RWPE2 (cell line): ENCODE measurements around the gene SLC37A3.
"Not testable (repeated sequence)": the region's sequence is repeated elsewhere in the genome, so short reads cannot be mapped to it uniquely, and the experiment has no call there.

ENCODE experiments used
- ATAC-seq: fragments of 200-7000 bp; cut with Tn5 transposase; 3 replicates; pipeline ENCODE4 v1.9.1; 2021; ENCODE audit warnings: low read depth
- DNase-seq: peaks from one replicate; pipeline ENCODE4 v3.0.0-alpha.2; 2020; ENCODE audit warnings: low spot score
- H3K27ac ChIP-seq: fragments of 450-650 bp; 2 replicates; pipeline ENCODE4 v1.5.1; 2017; ENCODE audit warnings: mild to moderate bottlenecking; ENCODE audit not compliant: poor library complexity, severe bottlenecking
- H3K27me3 ChIP-seq: fragments of 250-450 bp; sonication (Bioruptor Pico); 2 replicates; pipeline ENCODE4 v1.5.1; 2021; ENCODE audit warnings: mild to moderate bottlenecking, moderate library complexity; ENCODE audit not compliant: insufficient read depth, poor library complexity, severe bottlenecking
- H3K36me3 ChIP-seq: fragments of 250-450 bp; sonication (Bioruptor Pico); 2 replicates; pipeline ENCODE4 v1.5.1; 2020; ENCODE audit warnings: low read depth, mild to moderate bottlenecking, moderate library complexity
- H3K4me1 ChIP-seq: fragments of 250-450 bp; sonication (Bioruptor Pico); 2 replicates; pipeline ENCODE4 v1.5.1; 2021; ENCODE audit warnings: mild to moderate bottlenecking, moderate library complexity; ENCODE audit not compliant: insufficient read depth, poor library complexity, severe bottlenecking
- H3K4me3 ChIP-seq: fragments of 250-450 bp; sonication (Bioruptor Pico); 2 replicates; pipeline ENCODE4 v1.5.1; 2021; ENCODE audit warnings: mild to moderate bottlenecking, moderate library complexity; ENCODE audit not compliant: severe bottlenecking
- H3K9me3 ChIP-seq: fragments of 250-450 bp; sonication (Bioruptor Pico); 2 replicates; pipeline ENCODE4 v1.5.1; 2021; ENCODE audit warnings: mild to moderate bottlenecking, moderate library complexity; ENCODE audit not compliant: severe bottlenecking
- TF ChIP-seq, protein P1 (sequence below): fragments of 450-650 bp; IDR thresholded peaks from one replicate; pipeline ENCODE4 v1.5.1; 2017; ENCODE audit warnings: mild to moderate bottlenecking, moderate library complexity; ENCODE audit not compliant: poor library complexity, severe bottlenecking

Gene SLC37A3

DNA sequence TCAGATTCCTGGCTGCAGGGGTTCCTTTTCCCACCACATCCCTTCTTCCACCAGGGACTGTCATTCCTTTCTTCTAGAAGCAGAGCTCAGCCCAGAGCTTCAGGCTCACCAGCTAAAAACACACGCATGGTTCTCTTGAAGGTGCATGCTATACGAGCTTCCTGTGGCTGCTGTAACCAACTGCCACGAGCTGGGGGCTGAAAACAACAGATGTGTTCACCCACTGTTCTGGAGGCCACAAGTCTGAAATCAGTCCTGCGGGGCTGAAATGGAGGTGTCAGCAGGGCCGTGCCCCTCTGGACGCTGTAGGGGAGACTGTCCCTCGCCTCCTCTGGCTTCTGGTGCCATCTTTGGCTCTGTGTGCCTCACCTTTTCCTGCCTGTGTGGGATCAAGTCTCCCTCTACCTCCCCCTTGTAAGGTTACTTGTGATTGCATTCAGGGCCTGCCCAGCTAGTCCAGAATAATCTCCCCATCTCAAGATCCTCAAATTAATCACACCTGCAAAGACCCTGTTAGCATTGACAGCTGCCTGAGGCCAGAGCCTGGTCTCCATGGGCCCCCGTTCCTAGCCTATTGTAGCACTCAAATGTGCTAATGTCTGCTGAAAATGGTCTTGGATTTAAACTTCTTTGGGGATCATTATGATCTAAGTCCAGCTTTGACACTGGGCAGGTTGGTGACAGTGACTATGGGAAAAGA lies 19.3 kb upstream of the SLC37A3 start:
- H3K9me3 ChIP-seq = no peaks in the 10 kb centered on the region
- no peak overlapping the region for H3K27ac ChIP-seq
- H3K36me3 ChIP-seq = no peaks in the 10 kb centered on the region
- no peaks in the 10 kb centered on the region for H3K4me1 ChIP-seq
- TF ChIP-seq, protein P1, sequence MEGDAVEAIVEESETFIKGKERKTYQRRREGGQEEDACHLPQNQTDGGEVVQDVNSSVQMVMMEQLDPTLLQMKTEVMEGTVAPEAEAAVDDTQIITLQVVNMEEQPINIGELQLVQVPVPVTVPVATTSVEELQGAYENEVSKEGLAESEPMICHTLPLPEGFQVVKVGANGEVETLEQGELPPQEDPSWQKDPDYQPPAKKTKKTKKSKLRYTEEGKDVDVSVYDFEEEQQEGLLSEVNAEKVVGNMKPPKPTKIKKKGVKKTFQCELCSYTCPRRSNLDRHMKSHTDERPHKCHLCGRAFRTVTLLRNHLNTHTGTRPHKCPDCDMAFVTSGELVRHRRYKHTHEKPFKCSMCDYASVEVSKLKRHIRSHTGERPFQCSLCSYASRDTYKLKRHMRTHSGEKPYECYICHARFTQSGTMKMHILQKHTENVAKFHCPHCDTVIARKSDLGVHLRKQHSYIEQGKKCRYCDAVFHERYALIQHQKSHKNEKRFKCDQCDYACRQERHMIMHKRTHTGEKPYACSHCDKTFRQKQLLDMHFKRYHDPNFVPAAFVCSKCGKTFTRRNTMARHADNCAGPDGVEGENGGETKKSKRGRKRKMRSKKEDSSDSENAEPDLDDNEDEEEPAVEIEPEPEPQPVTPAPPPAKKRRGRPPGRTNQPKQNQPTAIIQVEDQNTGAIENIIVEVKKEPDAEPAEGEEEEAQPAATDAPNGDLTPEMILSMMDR = no peak
- DNase-seq (no peak), ATAC-seq (no peak)
- no peak overlapping the region for H3K4me3 ChIP-seq
- H3K27me3 ChIP-seq = no peaks in the 10 kb centered on the region

DNA sequence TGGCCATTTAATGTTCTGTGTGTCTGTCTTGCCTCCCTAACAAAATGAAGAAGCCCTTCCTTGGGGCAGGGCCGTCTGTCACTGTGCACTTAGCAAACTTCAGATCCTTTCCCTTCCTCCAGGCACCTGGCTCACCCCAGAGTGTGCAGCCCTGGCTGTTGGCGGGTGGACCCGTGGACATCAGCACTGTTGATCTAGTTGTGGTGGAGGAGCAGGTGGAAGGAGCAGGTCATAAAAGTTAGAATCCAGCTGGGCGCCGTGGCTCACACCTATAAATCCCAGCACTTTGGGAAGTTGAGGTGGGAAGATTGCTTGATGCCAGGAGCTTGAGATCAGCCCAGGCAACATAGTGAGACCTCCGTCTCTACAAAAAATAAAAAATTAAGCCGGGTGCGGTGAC lies 18.2 kb upstream of the SLC37A3 start:
- H3K36me3 ChIP-seq = no peaks in the 10 kb centered on the region
- H3K9me3 ChIP-seq = no peaks in the 10 kb centered on the region
- no peaks in the 10 kb centered on the region for H3K4me1 ChIP-seq
- no peak overlapping the region for H3K4me3 ChIP-seq
- TF ChIP-seq, protein P1 = no peak
- no peaks in the 10 kb centered on the region for H3K27me3 ChIP-seq
- no peak for DNase-seq
- no peak overlapping the region for H3K27ac ChIP-seq
- ATAC-seq = no peak

DNA sequence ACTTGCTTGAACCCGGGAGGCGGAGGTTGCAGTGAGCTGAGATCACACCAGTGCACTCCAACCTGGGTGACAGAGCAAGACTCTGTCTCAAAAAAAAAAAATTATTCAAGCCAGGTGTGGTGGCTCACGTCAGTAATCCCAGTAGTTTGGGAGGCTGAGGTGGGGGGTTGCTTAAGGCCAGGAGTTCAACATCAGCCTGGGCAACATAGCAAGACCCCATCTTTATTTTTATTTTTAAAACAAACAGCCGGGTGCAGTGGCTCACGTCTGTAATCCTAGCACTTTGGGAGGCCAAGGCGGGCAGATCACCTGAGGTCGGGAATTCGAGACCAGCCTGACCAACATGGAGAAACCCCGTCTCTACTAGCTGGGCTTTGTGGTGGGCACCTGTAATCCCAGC lies 17.5 kb upstream of the SLC37A3 start:
- not testable (repeated sequence) for H3K36me3 ChIP-seq, DNase-seq, ATAC-seq, H3K4me1 ChIP-seq, H3K27ac ChIP-seq, H3K4me3 ChIP-seq, H3K9me3 ChIP-seq, H3K27me3 ChIP-seq

DNA sequence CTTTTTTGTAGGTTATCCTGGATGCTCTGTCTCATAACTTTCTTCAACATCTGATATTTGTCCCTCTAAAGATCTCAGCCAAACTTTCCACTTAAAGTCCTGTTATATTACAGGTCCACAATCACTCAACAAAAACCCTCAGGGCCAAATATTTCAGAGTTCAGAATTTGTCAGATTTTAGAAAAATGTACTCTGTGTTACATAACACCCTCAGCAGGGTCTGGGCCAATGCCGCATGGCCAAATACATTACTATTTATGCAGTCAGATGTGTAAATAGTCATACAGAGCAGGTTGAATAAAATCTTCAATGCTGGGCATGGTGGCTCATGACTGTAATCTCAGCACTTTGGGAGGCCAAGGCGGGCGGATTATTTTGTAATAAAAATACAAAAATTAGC lies 17.0 kb upstream of the SLC37A3 start:
- no peak overlapping the region for H3K27ac ChIP-seq
- ATAC-seq (no peak), DNase-seq (no peak)
- no peaks in the 10 kb centered on the region for H3K36me3 ChIP-seq
- H3K4me3 ChIP-seq = no peak overlapping the region
- H3K27me3 ChIP-seq = no peaks in the 10 kb centered on the region
- no peaks in the 10 kb centered on the region for H3K4me1 ChIP-seq
- H3K9me3 ChIP-seq = no peaks in the 10 kb centered on the region
- TF ChIP-seq, protein P1 = no peak

DNA sequence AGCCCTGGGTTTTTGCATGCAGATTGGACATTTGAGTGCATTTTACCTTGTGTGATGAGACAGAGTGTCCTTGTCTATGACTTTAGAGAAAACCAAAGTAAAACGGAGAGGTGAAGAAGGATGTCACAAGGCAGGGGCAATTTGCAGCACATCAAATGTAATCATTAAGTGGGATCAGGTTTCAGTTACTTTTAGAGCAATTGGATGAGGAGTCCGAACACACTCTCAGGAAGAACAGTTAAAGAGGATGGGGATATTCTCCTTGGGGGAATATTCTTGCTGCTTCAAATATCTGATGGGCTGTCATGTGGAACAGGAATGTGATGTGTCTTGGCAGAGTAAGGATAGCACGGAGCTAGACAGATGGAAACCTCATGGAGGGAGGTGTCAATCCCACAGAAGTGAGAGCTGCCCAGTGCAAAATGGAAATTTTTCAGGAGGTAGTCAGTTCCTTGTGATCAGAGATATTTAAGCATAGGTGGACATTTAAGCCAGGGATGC lies 6.3 kb upstream of the SLC37A3 start:
- H3K4me3 ChIP-seq = no peak overlapping the region

More for the DNA sequence above, 6.3 kb upstream of the SLC37A3 start:
- H3K36me3 ChIP-seq = no peaks in the 10 kb centered on the region
- DNase-seq (no peak), ATAC-seq (no peak)
- no peaks in the 10 kb centered on the region for H3K9me3 ChIP-seq
- TF ChIP-seq, protein P1 = no peak
- H3K27ac ChIP-seq = no peak overlapping the region
- H3K4me1 ChIP-seq = no peaks in the 10 kb centered on the region
- H3K27me3 ChIP-seq = no peaks in the 10 kb centered on the region
